ENCODE results near the gene ADAR. TPM values are rescaled to one million over a fixed set of nuclear protein-coding genes. Genes with fewer than 3 reads are reported as not detected.
"Not testable (repeated sequence)": the region's sequence is repeated elsewhere in the genome, so short reads cannot be mapped to it uniquely, and the experiment has no call there.

Gene ADAR
- total RNA-seq = 209 and 216 TPM in 2 replicates

- H3K4me3 Mint-ChIP-seq = peak within 1 kb of the TSS; percentile 89
- peaks cover 73% of the 10 kb centered on the region for H3K4me1 Mint-ChIP-seq
- H3K36me3 Mint-ChIP-seq (ENCODE audit: low read depth) = peaks cover 32% of the 10 kb centered on the region
- no peak for TF ChIP-seq CTCF (IDR thresholded peaks at IDR 0.05)
- no peaks in the 10 kb centered on the region for H3K27me3 Mint-ChIP-seq
- H3K27ac Mint-ChIP-seq = peak within 1 kb of the TSS; percentile 90
- DNase-seq = peak; percentile 80
- CTCF ChIA-PET = no interaction called here
- ATAC-seq (ENCODE audit: low read depth) = peak; percentile 91
- intact Hi-C loops (cut with micrococcal nuclease) = loop anchor here (1.0 to 5.0 kb wide), 7 partner anchors 19 to 661 kb away; partner anchors contain the start of genes DENND4B, EFNA4, IL6R and PMVK
- no peaks in the 10 kb centered on the region for H3K9me3 Mint-ChIP-seq
- POLR2A ChIA-PET = interaction anchor here (0.6 to 1.6 kb wide), 18 partner anchors 11 to 1201 kb away, joined by 3 to 15 read pairs (median 5); no protein-coding TSS in a partner anchor
Measured at GRCh38 chr1:154607609-154608396, at the start of gene ADAR. TSS of gene ADAR (minus strand) at chr1:154608186. CDS start at chr1:154608006, 180 bp downstream.

GRCh38 chr1:154657556-154657955 lies 49.6 kb upstream of the ADAR start:
- intact Hi-C loops (cut with micrococcal nuclease) = no loop called here
- CTCF ChIA-PET = no interaction called here

GRCh38 chr1:154652893-154653292 lies 44.9 kb upstream of the ADAR start:
- CTCF ChIA-PET = no interaction called here
- H3K4me1 Mint-ChIP-seq = no peaks in the 10 kb centered on the region
- H3K4me3 Mint-ChIP-seq = no peak overlapping the region
- no peaks in the 10 kb centered on the region for H3K36me3 Mint-ChIP-seq (ENCODE audit: low read depth)
- no peak for ATAC-seq (ENCODE audit: low read depth)
- intact Hi-C loops (cut with micrococcal nuclease) = no loop called here
- peaks cover 6% of the 10 kb centered on the region for H3K9me3 Mint-ChIP-seq
- no peak for DNase-seq
- POLR2A ChIA-PET = no interaction called here
- H3K27ac Mint-ChIP-seq = no peak overlapping the region
- no peak for TF ChIP-seq CTCF (IDR thresholded peaks at IDR 0.05)
- peaks cover 22% of the 10 kb centered on the region for H3K27me3 Mint-ChIP-seq

More at GRCh38 chr1:154657556-154657955, 49.6 kb upstream of the ADAR start:
- Mint-ChIP-seq H3K9me3 (peaks cover 6% of the 10 kb centered on the region), H3K4me3 (no peak overlapping the region), H3K27me3 (peaks cover 46% of the 10 kb centered on the region), H3K4me1 (no peaks in the 10 kb centered on the region), H3K36me3 (ENCODE audit: low read depth) (no peaks in the 10 kb centered on the region), H3K27ac (no peak overlapping the region)
- no peak for ATAC-seq (ENCODE audit: low read depth)
- POLR2A ChIA-PET = no interaction called here
- no peak for DNase-seq
- no peak for TF ChIP-seq CTCF (IDR thresholded peaks at IDR 0.05)

GRCh38 chr1:154644724-154645123 lies 36.7 kb upstream of the ADAR start:
- H3K36me3 Mint-ChIP-seq (ENCODE audit: low read depth); H3K27me3 Mint-ChIP-seq; DNase-seq; ATAC-seq (ENCODE audit: low read depth); H3K4me3 Mint-ChIP-seq; H3K27ac Mint-ChIP-seq; H3K9me3 Mint-ChIP-seq; intact Hi-C loops (cut with micrococcal nuclease); H3K4me1 Mint-ChIP-seq; CTCF ChIA-PET: not testable (repeated sequence)
- POLR2A ChIA-PET = interaction anchor here (0.7 kb wide), 2 partner anchors 73 to 174 kb away, joined by 3 read pairs; no protein-coding TSS in a partner anchor

- Mint-ChIP-seq H3K27me3 (peaks cover 14% of the 10 kb centered on the region), H3K27ac (no peak overlapping the region), H3K4me1 (no peaks in the 10 kb centered on the region), H3K36me3 (ENCODE audit: low read depth) (no peaks in the 10 kb centered on the region), H3K9me3 (peaks cover 16% of the 10 kb centered on the region), H3K4me3 (no peak overlapping the region)
- no peak for TF ChIP-seq CTCF (IDR thresholded peaks at IDR 0.05)
- no peak for ATAC-seq (ENCODE audit: low read depth)
- ChIA-PET POLR2A (no interaction called here), CTCF (no interaction called here)
- DNase-seq = no peak
- intact Hi-C loops (cut with micrococcal nuclease) = no loop called here
Measured at GRCh38 chr1:154641534-154641933, 33.5 kb upstream of the ADAR start.
